Fibroblast of lung (primary cell): ENCODE results near the gene KCTD10. TPM values are rescaled to one million over a fixed set of nuclear protein-coding genes. Genes with fewer than 3 reads are reported as not detected.

ENCODE experiments used
- DNase-seq, 2 donors: peaks; one replicate each; pipeline versions ENCODE4 v3.0.0 to v3.0.0-alpha.2; 2010; ENCODE audit warnings: low read depth in 2 of 2
- H2AFZ ChIP-seq: 2 replicates; pipeline ENCODE4 v1.5.1; 2012; ENCODE audit warnings: low read length, control low read depth, inconsistent platforms
- H3K27ac ChIP-seq: 2 replicates; pipeline ENCODE4 v1.5.1; 2011; ENCODE audit warnings: low read length, control low read depth; ENCODE audit not compliant: insufficient read depth
- H3K27me3 ChIP-seq: 2 replicates; pipeline ENCODE4 v1.5.1; 2011; ENCODE audit warnings: mild to moderate bottlenecking, low read length; ENCODE audit not compliant: control insufficient read depth, insufficient read depth
- H3K36me3 ChIP-seq: 2 replicates; pipeline ENCODE4 v1.5.1; 2011; ENCODE audit warnings: low read length; ENCODE audit not compliant: control insufficient read depth, insufficient read depth
- H3K4me1 ChIP-seq: 2 replicates; pipeline ENCODE4 v1.5.1; 2011; ENCODE audit warnings: low read length; ENCODE audit not compliant: control insufficient read depth, insufficient read depth; ENCODE audit errors: extremely low read depth
- H3K4me2 ChIP-seq: 2 replicates; pipeline ENCODE4 v1.5.1; 2011; ENCODE audit warnings: low read length, control low read depth; ENCODE audit not compliant: insufficient read depth; ENCODE audit errors: extremely low read depth
- H3K4me3 ChIP-seq, 4 experiments: fragments of 200-600 bp in 1 of 4; sonication (generic) in 1 of 4; replicated peaks in 1 of 4; 2 replicates each; pipeline ENCODE4 v1.5.1; 2011 to 2016; ENCODE audit warnings: low read length in 4 of 4, low read depth in 3 of 4, mild to moderate bottlenecking in 3 of 4, control low read depth in 2 of 4, inconsistent platforms in 1 of 4, mixed read lengths in 1 of 4; ENCODE audit not compliant: insufficient read depth in 1 of 4; ENCODE audit errors: control extremely low read depth in 1 of 4
- H3K79me2 ChIP-seq: 2 replicates; pipeline ENCODE4 v1.5.1; 2012; ENCODE audit warnings: mild to moderate bottlenecking, low read length, inconsistent platforms; ENCODE audit not compliant: control insufficient read depth, insufficient read depth
- H3K9ac ChIP-seq: 2 replicates; pipeline ENCODE4 v1.5.1; 2011; ENCODE audit warnings: mild to moderate bottlenecking, low read length, control low read depth; ENCODE audit not compliant: insufficient read depth
- H3K9me3 ChIP-seq: 2 replicates; pipeline ENCODE4 v1.5.1; 2012; ENCODE audit warnings: low read depth, low read length; ENCODE audit not compliant: control insufficient read depth, insufficient read depth
- H4K20me1 ChIP-seq: 2 replicates; pipeline ENCODE4 v1.5.1; 2011; ENCODE audit warnings: low read length; ENCODE audit not compliant: control insufficient read depth, insufficient read depth; ENCODE audit errors: extremely low read depth
- CTCF ChIP-seq, 2 donors: IDR thresholded peaks in 1 of 2; conservative IDR thresholded peaks in 1 of 2; 1 replicate in 1 of 2; 2 replicates in 1 of 2; pipeline ENCODE4 v1.5.1; 2011 to 2012; ENCODE audit warnings: low read length in 2 of 2, control low read depth in 1 of 2, inconsistent platforms in 1 of 2, low read depth in 1 of 2, mild to moderate bottlenecking in 1 of 2
- EZH2 ChIP-seq: IDR thresholded peaks from 2 replicates; pipeline ENCODE4 v1.5.1; 2012; ENCODE audit warnings: low read length, control low read depth, mild to moderate bottlenecking; ENCODE audit errors: missing control alignments
- polyA plus RNA-seq, 2 donors: library from polyadenylated mRNA; depleted of rRNA in 1 of 2; stranded (reverse) in 1 of 2; unstranded in 1 of 2; fragments of >200 nt; gene quantifications; 2 replicates each; pipeline ENCODE4 v1.2.1, GENCODE V29; 2011 to 2012; ENCODE audit warnings: missing spikeins in 1 of 2
- total RNA-seq: library from RNA; depleted of rRNA; stranded (reverse); fragments of >200 nt; gene quantifications from 2 replicates; pipeline ENCODE4 v1.2.1, GENCODE V29; 2014

The KCTD10 gene
- total and polyA plus RNA-seq, 2 donors (not counting 1 experiment from before 2014, with no cell fraction given), result 106 to 190 TPM

- Histone ChIP-seq H4K20me1 (no peaks in the 10 kb centered on the region), H3K27me3 (no peaks in the 10 kb centered on the region), H3K4me3 (no peak overlapping the region), H3K27ac (no peak overlapping the region), H3K4me1 (no peaks in the 10 kb centered on the region), H3K9ac (no peak overlapping the region), H3K36me3 (peaks cover 16% of the 10 kb centered on the region), H2AFZ (no peak overlapping the region), H3K4me2 (no peak overlapping the region), H3K9me3 (no peaks in the 10 kb centered on the region), H3K79me2 (no peaks in the 10 kb centered on the region)
- no peak for DNase-seq
- TF ChIP-seq CTCF (conservative IDR thresholded peaks at IDR 0.05 in 1 of 2, IDR thresholded peaks at IDR 0.05 in 1 of 2; ENCODE audit: low read depth in 1 of 2, low read length in 2 of 2) (no peak), EZH2 (no peak)
Measured at GRCh38 chr12:109503611-109504010, 26.5 kb upstream of the KCTD10 start.

- Histone ChIP-seq H3K27ac (no peak overlapping the region), H3K9me3 (no peaks in the 10 kb centered on the region), H4K20me1 (no peaks in the 10 kb centered on the region), H3K4me1 (no peaks in the 10 kb centered on the region), H3K27me3 (no peaks in the 10 kb centered on the region), H3K79me2 (no peaks in the 10 kb centered on the region), H3K4me2 (no peak overlapping the region), H2AFZ (no peak overlapping the region), H3K4me3 (no peak overlapping the region), H3K9ac (no peak overlapping the region), H3K36me3 (peaks cover 20% of the 10 kb centered on the region)
- no peak for TF ChIP-seq CTCF (conservative IDR thresholded peaks at IDR 0.05 in 1 of 2, IDR thresholded peaks at IDR 0.05 in 1 of 2; ENCODE audit: low read depth in 1 of 2, low read length in 2 of 2)
- TF ChIP-seq EZH2, result no peak
- no peak for DNase-seq
Measured at GRCh38 chr12:109502332-109502731, 25.2 kb upstream of the KCTD10 start.

GRCh38 chr12:109501299-109501698, 24.2 kb upstream of the KCTD10 start:
- no peak for TF ChIP-seq CTCF (conservative IDR thresholded peaks at IDR 0.05 in 1 of 2, IDR thresholded peaks at IDR 0.05 in 1 of 2; ENCODE audit: low read depth in 1 of 2, low read length in 2 of 2)
- no peak for TF ChIP-seq EZH2
- no peaks in the 10 kb centered on the region for H3K9me3 ChIP-seq
- H3K27ac ChIP-seq, result no peak overlapping the region
- H3K79me2 ChIP-seq, result no peaks in the 10 kb centered on the region
- no peaks in the 10 kb centered on the region for H4K20me1 ChIP-seq
- peaks cover 20% of the 10 kb centered on the region for H3K36me3 ChIP-seq
- no peak overlapping the region for H3K4me3 ChIP-seq
- H2AFZ ChIP-seq, result no peak overlapping the region
- H3K9ac ChIP-seq, result no peak overlapping the region
- no peak for DNase-seq
- H3K27me3 ChIP-seq, result no peaks in the 10 kb centered on the region
- H3K4me1 ChIP-seq, result no peaks in the 10 kb centered on the region
- H3K4me2 ChIP-seq, result no peak overlapping the region
